DND-41 (cell line): ENCODE results near the gene UFSP2.

Source experiments
- ATAC-seq: fragments of 200-7000 bp; cut with Tn5 transposase; 3 replicates; pipeline ENCODE4 v1.9.1; 2021; ENCODE audit warnings: low read depth; ENCODE audit not compliant: insufficient read depth
- DNase-seq: peaks from one replicate; pipeline ENCODE4 v3.0.0-alpha.2; 2020
- H2AFZ ChIP-seq: 2 replicates; pipeline ENCODE4 v1.6.0; 2012; ENCODE audit warnings: low read depth, low read length
- H3K27ac ChIP-seq: 2 replicates; pipeline ENCODE4 v1.5.1; 2012; ENCODE audit warnings: low read length, inconsistent platforms
- H3K27me3 ChIP-seq: fragments of 200-600 bp; sonication (generic); 2 replicates; pipeline ENCODE4 v1.6.0; 2012; ENCODE audit warnings: low read length, mild to moderate bottlenecking, inconsistent platforms; ENCODE audit not compliant: insufficient read depth, poor library complexity
- H3K36me3 ChIP-seq: 2 replicates; pipeline ENCODE4 v1.5.1; 2012; ENCODE audit warnings: low read length, inconsistent platforms; ENCODE audit not compliant: insufficient read depth
- H3K4me1 ChIP-seq: 2 replicates; pipeline ENCODE4 v1.5.1; 2012; ENCODE audit warnings: mild to moderate bottlenecking, low read length; ENCODE audit not compliant: insufficient read depth
- H3K4me2 ChIP-seq: 2 replicates; pipeline ENCODE4 v1.6.0; 2012; ENCODE audit warnings: mild to moderate bottlenecking, moderate library complexity, low read length, inconsistent platforms; ENCODE audit not compliant: insufficient read depth
- H3K4me3 ChIP-seq, 2 experiments: fragments of 200-600 bp in 1 of 2; shearing (Covaris generic) in 1 of 2; 2 replicates each; pipeline ENCODE4 v1.5.1; 2012 to 2016; ENCODE audit warnings: inconsistent platforms in 2 of 2, low read length in 2 of 2, mild to moderate bottlenecking in 2 of 2, low read depth in 1 of 2, moderate library complexity in 1 of 2
- H3K79me2 ChIP-seq: 2 replicates; pipeline ENCODE4 v1.6.0; 2012; ENCODE audit warnings: low read length, inconsistent platforms; ENCODE audit not compliant: insufficient read depth
- H3K9ac ChIP-seq: 2 replicates; pipeline ENCODE4 v1.6.0; 2012; ENCODE audit warnings: low read depth, mild to moderate bottlenecking, inconsistent platforms, low read length, moderate library complexity
- H3K9me3 ChIP-seq: 2 replicates; pipeline ENCODE4 v1.5.1; 2012; ENCODE audit warnings: low read length, moderate library complexity, mild to moderate bottlenecking, inconsistent platforms; ENCODE audit not compliant: insufficient read depth, severe bottlenecking
- H4K20me1 ChIP-seq: 2 replicates; pipeline ENCODE4 v1.6.0; 2012; ENCODE audit warnings: low read length; ENCODE audit not compliant: insufficient read depth
- EZH2 ChIP-seq: IDR thresholded peaks from 3 replicates; pipeline ENCODE4 v1.6.1; 2012; ENCODE audit warnings: borderline replicate concordance, low read depth, mild to moderate bottlenecking, moderate library complexity, low read length, inconsistent platforms; ENCODE audit not compliant: severe bottlenecking
- TF ChIP-seq, protein P1 (sequence below): IDR thresholded peaks from 2 replicates; pipeline ENCODE4 v1.5.1; 2012; ENCODE audit warnings: borderline replicate concordance, low read length, moderate library complexity, mild to moderate bottlenecking; ENCODE audit not compliant: poor library complexity, severe bottlenecking; ENCODE audit errors: extremely low read depth

Gene UFSP2

DNA sequence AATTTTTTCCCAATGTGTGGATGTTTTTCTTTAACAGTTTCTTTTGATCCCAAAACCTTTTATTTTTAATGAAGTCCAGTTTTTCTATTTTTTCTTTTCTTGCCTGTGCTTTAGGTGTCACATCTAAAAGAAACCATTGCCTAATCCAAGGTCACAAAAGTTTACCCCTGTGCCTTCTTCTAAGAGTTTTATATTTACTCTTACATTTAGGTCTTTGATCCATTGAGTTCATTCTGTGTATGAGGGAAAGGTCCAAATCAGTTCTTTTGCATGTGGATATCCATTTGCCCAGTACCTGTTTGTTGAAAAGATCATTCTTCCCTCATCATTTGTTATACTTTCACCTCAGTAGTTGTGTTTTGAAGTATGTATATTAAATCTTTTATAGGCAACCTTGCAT is 43.0 kb downstream of the UFSP2 start:
- Histone ChIP-seq H2AFZ (no peak overlapping the region), H3K27ac (no peak overlapping the region), H3K36me3 (no peaks in the 10 kb centered on the region), H3K27me3 (peaks cover 3% of the 10 kb centered on the region), H3K79me2 (no peaks in the 10 kb centered on the region), H4K20me1 (no peaks in the 10 kb centered on the region), H3K4me3 (no peak overlapping the region), H3K9ac (no peak overlapping the region), H3K9me3 (no peaks in the 10 kb centered on the region), H3K4me2 (no peak overlapping the region), H3K4me1 (no peaks in the 10 kb centered on the region)
- DNase-seq (no peak), ATAC-seq (no peak)
- TF ChIP-seq, protein P1, sequence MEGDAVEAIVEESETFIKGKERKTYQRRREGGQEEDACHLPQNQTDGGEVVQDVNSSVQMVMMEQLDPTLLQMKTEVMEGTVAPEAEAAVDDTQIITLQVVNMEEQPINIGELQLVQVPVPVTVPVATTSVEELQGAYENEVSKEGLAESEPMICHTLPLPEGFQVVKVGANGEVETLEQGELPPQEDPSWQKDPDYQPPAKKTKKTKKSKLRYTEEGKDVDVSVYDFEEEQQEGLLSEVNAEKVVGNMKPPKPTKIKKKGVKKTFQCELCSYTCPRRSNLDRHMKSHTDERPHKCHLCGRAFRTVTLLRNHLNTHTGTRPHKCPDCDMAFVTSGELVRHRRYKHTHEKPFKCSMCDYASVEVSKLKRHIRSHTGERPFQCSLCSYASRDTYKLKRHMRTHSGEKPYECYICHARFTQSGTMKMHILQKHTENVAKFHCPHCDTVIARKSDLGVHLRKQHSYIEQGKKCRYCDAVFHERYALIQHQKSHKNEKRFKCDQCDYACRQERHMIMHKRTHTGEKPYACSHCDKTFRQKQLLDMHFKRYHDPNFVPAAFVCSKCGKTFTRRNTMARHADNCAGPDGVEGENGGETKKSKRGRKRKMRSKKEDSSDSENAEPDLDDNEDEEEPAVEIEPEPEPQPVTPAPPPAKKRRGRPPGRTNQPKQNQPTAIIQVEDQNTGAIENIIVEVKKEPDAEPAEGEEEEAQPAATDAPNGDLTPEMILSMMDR = no peak
- TF ChIP-seq EZH2 = no peak

DNA sequence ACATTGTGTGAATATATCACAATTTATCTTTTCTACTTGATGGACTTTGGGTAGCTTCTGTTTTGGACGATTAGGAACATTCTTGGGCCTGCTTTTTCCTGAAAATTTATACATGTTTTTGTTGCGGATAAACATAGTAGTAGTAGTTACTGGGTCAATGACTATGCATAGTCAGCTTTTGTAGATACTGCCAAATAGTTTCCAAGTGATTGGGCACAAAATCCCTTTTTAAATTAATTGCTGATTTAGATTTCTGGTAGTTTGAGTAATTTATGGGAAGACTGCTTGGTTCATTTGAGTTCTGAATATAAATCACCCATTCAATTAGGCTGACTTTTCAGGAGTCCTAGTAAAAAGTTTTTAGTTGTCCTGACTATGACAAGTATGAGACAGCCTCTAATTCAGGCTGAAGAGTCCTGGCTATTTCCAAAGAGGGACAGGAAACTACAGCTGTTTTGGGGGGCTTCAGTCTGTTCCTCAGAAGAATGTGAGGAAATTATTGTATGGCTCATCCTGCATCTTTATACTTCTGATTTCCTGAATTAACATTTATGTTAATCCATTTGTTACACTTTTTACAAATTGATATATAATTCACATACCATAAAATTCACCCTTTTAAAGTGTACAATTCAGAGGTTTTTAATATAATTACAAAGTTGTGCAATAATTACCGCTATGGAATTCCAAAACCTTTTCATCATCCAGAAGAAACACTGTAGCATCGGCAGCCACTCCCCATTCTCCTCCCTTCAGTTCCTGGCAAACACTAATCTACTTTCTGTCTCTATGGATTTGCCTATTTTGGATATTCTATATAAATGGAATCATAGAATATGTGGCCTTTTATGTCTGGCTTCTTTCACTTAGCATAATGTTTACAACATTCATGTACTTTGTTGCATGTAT is 44.2 kb downstream of the UFSP2 start:
- H3K4me1 ChIP-seq = no peaks in the 10 kb centered on the region
- no peaks in the 10 kb centered on the region for H4K20me1 ChIP-seq
- no peak overlapping the region for H3K27ac ChIP-seq
- H3K4me3 ChIP-seq = no peak overlapping the region
- TF ChIP-seq EZH2 = no peak
- TF ChIP-seq, protein P1 = no peak
- H3K79me2 ChIP-seq = no peaks in the 10 kb centered on the region
- no peak overlapping the region for H2AFZ ChIP-seq
- no peak overlapping the region for H3K4me2 ChIP-seq
- no peak overlapping the region for H3K9ac ChIP-seq
- no peaks in the 10 kb centered on the region for H3K36me3 ChIP-seq
- ATAC-seq (no peak), DNase-seq (no peak)
- peaks cover 3% of the 10 kb centered on the region for H3K27me3 ChIP-seq
- no peaks in the 10 kb centered on the region for H3K9me3 ChIP-seq

DNA sequence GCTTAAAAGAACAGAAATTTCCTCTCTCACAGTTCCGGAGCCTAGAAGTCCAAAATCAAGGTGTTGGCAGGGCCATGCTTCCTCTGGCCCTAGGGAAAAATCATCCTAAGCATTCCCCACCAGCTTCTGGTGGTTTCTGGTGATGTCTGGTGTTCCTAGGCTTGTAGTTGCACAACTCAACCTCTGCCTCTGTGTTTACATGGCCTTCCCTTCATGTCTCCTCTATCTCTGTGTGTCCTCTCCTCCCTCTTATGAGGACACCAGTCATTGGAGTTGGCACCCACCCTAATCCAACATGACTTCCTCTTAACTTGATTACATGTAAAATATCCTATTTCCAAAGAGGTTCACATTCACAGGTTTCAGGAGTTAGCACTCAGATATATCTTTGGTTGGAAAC is 45.4 kb downstream of the UFSP2 start:
- no peak for TF ChIP-seq EZH2
- TF ChIP-seq, protein P1 = no peak
- no peak for ATAC-seq

More for the DNA sequence above, 45.4 kb downstream of the UFSP2 start:
- Histone ChIP-seq H3K79me2 (no peaks in the 10 kb centered on the region), H2AFZ (no peak overlapping the region), H3K9ac (no peak overlapping the region), H3K27ac (no peak overlapping the region), H3K4me3 (no peak overlapping the region), H3K36me3 (no peaks in the 10 kb centered on the region), H3K27me3 (peaks cover 3% of the 10 kb centered on the region), H3K4me1 (no peaks in the 10 kb centered on the region), H3K9me3 (no peaks in the 10 kb centered on the region), H4K20me1 (no peaks in the 10 kb centered on the region), H3K4me2 (no peak overlapping the region)
- no peak for DNase-seq
